IMR-90 (cell line): ENCODE measurements around the gene GCH1. TPM values are rescaled to one million over a fixed set of nuclear protein-coding genes. Genes with fewer than 3 reads are reported as not detected.

Source experiments
- ATAC-seq: fragments of 200-7000 bp; cut with Tn5 transposase; 2 replicates; pipeline ENCODE4 v1.9.1; 2020; ENCODE audit warnings: low read depth, mild to moderate bottlenecking, moderate library complexity
- BruUV-seq: library from RNA; stranded (reverse); fragments of 400-500 nt; replicated peaks from 2 replicates; lab custom pipeline; 2021; lab: Mats Ljungman, UMichigan
- CTCF ChIA-PET: fragments of 300-600 bp; formaldehyde crosslinking; extraction: SDS; loops from one replicate; lab custom pipeline; 2021; ENCODE audit warnings: antibody characterized with exemption; lab: Yijun Ruan, JAX
- POLR2A ChIA-PET: fragments of 300-600 bp; sonication (Branson Sonifier 250); formaldehyde crosslinking; loops from one replicate; lab custom pipeline; 2022; ENCODE audit warnings: antibody characterized with exemption; ENCODE audit not compliant: unreplicated experiment; lab: Charles Lee
- DNase-seq: peaks from one replicate; pipeline ENCODE4 v3.0.0; 2013
- H2AFZ ChIP-seq: replicated peaks from 2 replicates; pipeline ENCODE3; 2013; ENCODE audit warnings: low read length, mild to moderate bottlenecking; ENCODE audit not compliant: poor library complexity
- H2AK5ac ChIP-seq: 2 replicates; pipeline ENCODE4 v1.6.1; 2013; ENCODE audit warnings: low read depth, low read length, inconsistent platforms
- H2AK9ac ChIP-seq: replicated peaks from 2 replicates; pipeline ENCODE3; 2013; ENCODE audit warnings: mild to moderate bottlenecking, low read depth, low read length, moderate library complexity; ENCODE audit not compliant: poor library complexity
- H2BK120ac ChIP-seq: 2 replicates; pipeline ENCODE4 v1.6.1; 2013; ENCODE audit warnings: low read depth, low read length, inconsistent platforms
- H2BK15ac ChIP-seq: 3 replicates; pipeline ENCODE4 v1.6.1; 2013; ENCODE audit warnings: low read depth, low read length, inconsistent platforms
- H2BK20ac ChIP-seq: 2 replicates; pipeline ENCODE4 v1.6.1; 2013; ENCODE audit warnings: low read depth, mild to moderate bottlenecking, inconsistent platforms, low read length, moderate library complexity
- H2BK5ac ChIP-seq: 2 replicates; pipeline ENCODE4 v1.6.1; 2013; ENCODE audit warnings: mild to moderate bottlenecking, low read depth, low read length, inconsistent platforms; ENCODE audit not compliant: poor library complexity, severe bottlenecking
- H3K14ac ChIP-seq: replicated peaks from 2 replicates; pipeline ENCODE4 v1.6.1; 2013; ENCODE audit warnings: low read depth, low read length, inconsistent platforms
- H3K18ac ChIP-seq: 2 replicates; pipeline ENCODE4 v1.6.1; 2013; ENCODE audit warnings: low read depth, low read length, control low read depth
- H3K23ac ChIP-seq: 2 replicates; pipeline ENCODE4 v1.6.1; 2013; ENCODE audit warnings: low read depth, low read length, inconsistent platforms
- H3K27ac ChIP-seq: 2 replicates; pipeline ENCODE4 v1.5.1; 2013; ENCODE audit warnings: mild to moderate bottlenecking, control low read depth, low read length; ENCODE audit not compliant: insufficient read depth
- H3K27me3 ChIP-seq: 2 replicates; pipeline ENCODE4 v1.6.1; 2013; ENCODE audit warnings: low read length; ENCODE audit not compliant: control insufficient read depth, insufficient read depth
- H3K36me3 ChIP-seq: 2 replicates; pipeline ENCODE4 v1.6.1; 2013; ENCODE audit warnings: low read length, mixed read lengths; ENCODE audit not compliant: control insufficient read depth, insufficient read depth
- H3K4ac ChIP-seq: 2 replicates; pipeline ENCODE4 v1.6.1; 2013; ENCODE audit warnings: low read depth, low read length, inconsistent platforms
- H3K4me1 ChIP-seq: 2 replicates; pipeline ENCODE4 v1.6.1; 2013; ENCODE audit warnings: low read length, mixed read lengths; ENCODE audit not compliant: control insufficient read depth, insufficient read depth
- H3K4me2 ChIP-seq: 2 replicates; pipeline ENCODE4 v1.6.1; 2013; ENCODE audit warnings: low read depth, mild to moderate bottlenecking, control low read depth, low read length, moderate library complexity
- H3K4me3 ChIP-seq: 2 replicates; pipeline ENCODE4 v1.5.1; 2013; ENCODE audit warnings: low read depth, mild to moderate bottlenecking, control low read depth, low read length, moderate library complexity; ENCODE audit not compliant: insufficient read depth
- H3K56ac ChIP-seq: 2 replicates; pipeline ENCODE4 v1.6.1; 2013; ENCODE audit warnings: low read length, inconsistent platforms; ENCODE audit not compliant: insufficient read depth; ENCODE audit errors: extremely low read depth
- H3K79me1 ChIP-seq, 2 experiments: 2 replicates each; pipeline ENCODE4 v1.6.1; 2013; ENCODE audit warnings: low read length in 2 of 2, inconsistent platforms in 1 of 2, low read depth in 1 of 2
- H3K9ac ChIP-seq: 2 replicates; pipeline ENCODE4 v1.6.1; 2013; ENCODE audit warnings: low read depth, low read length, control low read depth
- H3K9me1 ChIP-seq: 2 replicates; pipeline ENCODE4 v1.6.1; 2013; ENCODE audit warnings: low read length, inconsistent platforms; ENCODE audit not compliant: insufficient read depth
- H3K9me3 ChIP-seq: 2 replicates; pipeline ENCODE4 v1.6.1; 2013; ENCODE audit warnings: low read length; ENCODE audit not compliant: control insufficient read depth, insufficient read depth
- H4K20me1 ChIP-seq: 2 replicates; pipeline ENCODE4 v1.6.1; 2013; ENCODE audit warnings: low read length, inconsistent platforms; ENCODE audit not compliant: insufficient read depth
- H4K5ac ChIP-seq: 2 replicates; pipeline ENCODE4 v1.6.1; 2013; ENCODE audit warnings: mild to moderate bottlenecking, low read depth, low read length, control low read depth
- H4K8ac ChIP-seq, 2 experiments: 2 replicates each; pipeline ENCODE4 v1.6.1; 2013; ENCODE audit warnings: low read depth in 2 of 2, low read length in 2 of 2, control low read depth in 1 of 2, inconsistent platforms in 1 of 2
- H4K91ac ChIP-seq: 2 replicates; pipeline ENCODE4 v1.6.1; 2013; ENCODE audit warnings: low read depth, low read length, inconsistent platforms; ENCODE audit not compliant: insufficient read depth
- WGBS, 2 experiments: methylation state at CpG; one replicate each; pipeline versions ENCODE4 v1.1.5 to v1.1.7; 2013; ENCODE audit warnings: missing lambda C conversion rate in 2 of 2; ENCODE audit not compliant: insufficient read length in 1 of 2; ENCODE audit errors: extremely low coverage in 2 of 2; 5-methylcytosine and 5-hydroxymethylcytosine counted together
- dilution Hi-C: fragments of 300-500 bp; cut with HindIII; formaldehyde crosslinking; loops from one replicate; pipeline ENCODE4 v1.14.3; 2018; ENCODE audit warnings: low sequenced_read_pairs; ENCODE audit not compliant: unreplicated experiment
- in situ Hi-C: fragments of 300-500 bp; cut with MboI; formaldehyde crosslinking; loops from 3 replicates; pipeline ENCODE4 v1.14.3; 2019; ENCODE audit warnings: low sequenced_read_pairs, inconsistent platforms, mixed read lengths
- intact Hi-C: fragments of 100-400 bp; cut with micrococcal nuclease; formaldehyde crosslinking; loops from 2 replicates; pipeline ENCODE4 v1.10.0; 2022
- polyA plus RNA-seq, 3 experiments: library from polyadenylated mRNA; depleted of rRNA; stranded (reverse); fragments of >200 nt; gene quantifications; 2 replicates each; pipeline ENCODE4 v1.2.3, GENCODE V29; 2012; ENCODE audit warnings: low replicate concordance in 1 of 3
- total RNA-seq: library from RNA; depleted of rRNA; stranded (reverse); fragments of >200 nt; gene quantifications from 2 replicates; pipeline ENCODE4 v1.2.3, GENCODE V29; 2012
- TF ChIP-seq, protein P1 (sequence below): fragments of 150-350 bp; IDR thresholded peaks from 2 replicates; pipeline ENCODE4 v1.6.1; 2016; ENCODE audit warnings: low read depth, mild to moderate bottlenecking, low read length, moderate library complexity, borderline replicate concordance

Gene GCH1
- total and polyA plus RNA-seq, 2 of the 4 experiments (the other 2 are of a cell fraction) = 0.54 to 0.74 TPM

DNA sequence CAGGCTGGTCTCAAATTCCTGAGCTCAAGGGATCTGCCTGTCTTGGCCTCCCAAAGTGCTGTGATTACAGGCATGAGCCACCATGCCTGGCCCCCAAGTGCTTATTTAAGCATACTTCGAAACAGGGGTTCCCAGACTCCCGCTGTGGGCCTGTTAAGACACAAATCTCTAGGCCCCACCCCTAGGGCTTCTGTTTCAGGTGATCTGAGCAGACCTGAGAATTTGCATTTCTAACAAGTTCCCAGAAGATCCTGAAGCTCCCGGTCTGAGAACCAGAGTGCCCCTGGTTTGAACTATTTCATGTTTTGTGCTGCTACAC lies 25.0 kb downstream of the GCH1 start:
- H2AFZ ChIP-seq = no peak overlapping the region
- intact Hi-C loops = no loop called here
- no peaks in the 10 kb centered on the region for H3K36me3 ChIP-seq
- dilution Hi-C loops = no loop called here
- no peak overlapping the region for H2BK15ac ChIP-seq
- no peak overlapping the region for H2BK120ac ChIP-seq
- no peak overlapping the region for H2AK9ac ChIP-seq
- 80% methylated on average over 1 of the region's 3 CpGs; no CpG with 5 or more reads in 1 of the 2 experiments for WGBS, 2 experiments
- no peak overlapping the region for H3K56ac ChIP-seq
- H4K5ac ChIP-seq = no peak overlapping the region
- H3K14ac ChIP-seq = no peak overlapping the region
- H2AK5ac ChIP-seq = no peak overlapping the region
- POLR2A ChIA-PET = no interaction called here
- H3K27ac ChIP-seq = no peak overlapping the region
- H3K9me1 ChIP-seq = no peaks in the 10 kb centered on the region
- H3K4me3 ChIP-seq = no peak overlapping the region
- H3K18ac ChIP-seq = no peak overlapping the region
- TF ChIP-seq, protein P1, sequence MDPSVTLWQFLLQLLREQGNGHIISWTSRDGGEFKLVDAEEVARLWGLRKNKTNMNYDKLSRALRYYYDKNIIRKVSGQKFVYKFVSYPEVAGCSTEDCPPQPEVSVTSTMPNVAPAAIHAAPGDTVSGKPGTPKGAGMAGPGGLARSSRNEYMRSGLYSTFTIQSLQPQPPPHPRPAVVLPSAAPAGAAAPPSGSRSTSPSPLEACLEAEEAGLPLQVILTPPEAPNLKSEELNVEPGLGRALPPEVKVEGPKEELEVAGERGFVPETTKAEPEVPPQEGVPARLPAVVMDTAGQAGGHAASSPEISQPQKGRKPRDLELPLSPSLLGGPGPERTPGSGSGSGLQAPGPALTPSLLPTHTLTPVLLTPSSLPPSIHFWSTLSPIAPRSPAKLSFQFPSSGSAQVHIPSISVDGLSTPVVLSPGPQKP = no peak
- no peak for ATAC-seq
- H3K9me3 ChIP-seq = no peaks in the 10 kb centered on the region
- CTCF ChIA-PET = no interaction called here
- no peak overlapping the region for H2BK5ac ChIP-seq
- H4K8ac ChIP-seq = no peak overlapping the region
- no peak overlapping the region for H3K23ac ChIP-seq
- H3K9ac ChIP-seq = no peak overlapping the region
- H3K4ac ChIP-seq = no peak overlapping the region
- no peaks in the 10 kb centered on the region; the same call in 1 of the 2 replicates for H3K27me3 ChIP-seq
- H4K20me1 ChIP-seq = no peaks in the 10 kb centered on the region
- in situ Hi-C loops = no loop called here
- H3K79me1 ChIP-seq = no peaks in the 10 kb centered on the region
- H3K4me1 ChIP-seq = no peaks in the 10 kb centered on the region
- no peak for DNase-seq
- no peak overlapping the region for H2BK20ac ChIP-seq
- H4K91ac ChIP-seq = no peak overlapping the region
- BruUV-seq = no TSS peak
- H3K4me2 ChIP-seq = no peak overlapping the region
